Uterine smooth muscle cell (primary cell): Measurements from ENCODE around the gene ABHD13. TPM values are rescaled to one million over a fixed set of nuclear protein-coding genes. Genes with fewer than 3 reads are reported as not detected.

Experiments used
- total RNA-seq: library from RNA; depleted of rRNA; stranded (reverse); fragments of >200 nt; gene quantifications from 2 replicates; pipeline ENCODE4 v1.2.3, GENCODE V29; 2014

ABHD13 gene
- 7.6 TPM in 2 replicates for total RNA-seq

DNA sequence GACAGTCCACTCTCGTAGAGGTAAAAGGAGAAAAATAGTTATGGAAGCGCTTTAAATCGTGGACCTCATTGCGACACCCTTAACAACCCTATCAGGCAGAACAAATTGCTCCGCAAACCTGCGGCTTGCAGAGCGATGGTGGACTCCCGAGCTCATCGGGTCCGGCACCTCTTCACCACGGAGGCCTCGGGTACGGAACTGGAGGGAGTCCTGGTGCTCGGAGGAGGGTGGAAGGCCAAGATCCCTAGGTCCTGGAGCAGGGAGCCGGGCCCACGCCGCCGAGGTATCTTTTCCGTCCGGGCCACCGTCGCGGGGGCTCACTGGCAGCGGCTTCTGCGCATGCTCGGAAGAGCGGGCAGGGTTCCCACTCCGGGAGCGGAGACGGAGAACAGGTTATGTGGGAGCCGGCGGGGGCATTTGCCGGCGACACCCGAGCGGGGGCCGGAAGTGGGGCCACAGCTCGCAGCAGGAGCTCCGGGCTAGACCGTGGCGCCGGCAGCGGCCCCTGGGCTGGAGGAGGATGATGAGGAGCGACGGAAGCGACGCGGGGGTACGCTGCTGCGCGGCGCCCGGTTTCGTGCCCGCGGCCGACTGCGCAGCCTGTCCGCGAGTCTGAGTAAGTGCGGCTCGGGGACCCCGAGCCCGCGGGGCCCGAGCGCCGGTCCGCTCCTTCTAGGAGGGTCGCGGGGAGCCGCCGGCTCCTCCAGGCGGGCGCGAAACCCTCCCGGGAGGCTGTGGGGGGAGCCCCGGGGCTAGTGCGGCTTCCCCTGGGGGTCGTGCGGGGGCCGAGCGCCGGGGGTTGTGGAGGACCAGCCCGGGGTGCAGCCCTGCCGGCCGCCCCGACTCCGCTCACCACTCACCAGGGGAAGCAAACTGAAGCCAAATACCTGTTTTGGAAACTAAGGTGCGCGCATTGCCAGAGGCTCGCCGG, at the start of gene ABHD13:
Gene ABHD13, plus strand, starts transcription at position 349 of the 931 bp plus-strand sequence. CDS start 10,827 bp downstream, outside the sequence.

DNA sequence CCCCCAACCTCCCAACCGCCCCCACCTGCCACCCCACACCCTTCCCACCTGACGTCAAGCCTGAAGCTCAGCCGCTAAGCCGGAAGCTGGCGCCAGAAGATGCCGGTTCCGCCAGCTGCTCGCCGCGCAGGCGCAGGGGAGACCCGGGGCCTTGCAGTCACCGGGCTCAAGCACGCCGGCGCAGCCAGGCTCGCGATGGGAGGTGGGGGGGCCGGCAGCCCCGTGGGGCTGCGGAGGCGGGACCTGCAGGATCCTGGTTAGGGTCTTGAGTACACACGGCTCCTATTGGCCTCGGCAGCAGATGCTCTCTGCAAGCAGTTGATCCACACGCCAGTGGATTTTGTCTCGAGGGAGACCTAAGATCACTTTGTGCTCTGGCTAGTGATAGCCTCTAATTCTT, 2.8 kb upstream of the ABHD13 start, which contains the start of gene LIG4:
Gene LIG4, minus strand, starts transcription at position 101 of the 400 bp plus-strand sequence. CDS start 4,268 bp downstream, outside the sequence.

GRCh38 chr13:108269601-108270328, 51.6 kb downstream of the ABHD13 start, which contains the start of gene TNFSF13B:
TNFSF13B (plus strand) TSS chr13:108269718; CDS start chr13:108269896, 178 bp downstream.

Other genes with a start within 250 kb of the ABHD13 start
- gene LIG4, start 2.9 kb upstream of the ABHD13 start, total RNA-seq, result 11.9 and 12.3 TPM in 2 replicates
- gene TNFSF13B, start 51.3 kb downstream of the ABHD13 start, total RNA-seq, result 2.9 and 5.5 TPM in 2 replicates